Inflammatory macrophage treated with lipopolysaccharide for 1 hour (primary cell): ENCODE measurements around the gene HOXD10.

Source experiments
- DNase-seq, 2 donors: peaks; one replicate each; pipeline ENCODE4 v3.0.0-alpha.2; 2020 to 2022

The HOXD10 gene

DNA sequence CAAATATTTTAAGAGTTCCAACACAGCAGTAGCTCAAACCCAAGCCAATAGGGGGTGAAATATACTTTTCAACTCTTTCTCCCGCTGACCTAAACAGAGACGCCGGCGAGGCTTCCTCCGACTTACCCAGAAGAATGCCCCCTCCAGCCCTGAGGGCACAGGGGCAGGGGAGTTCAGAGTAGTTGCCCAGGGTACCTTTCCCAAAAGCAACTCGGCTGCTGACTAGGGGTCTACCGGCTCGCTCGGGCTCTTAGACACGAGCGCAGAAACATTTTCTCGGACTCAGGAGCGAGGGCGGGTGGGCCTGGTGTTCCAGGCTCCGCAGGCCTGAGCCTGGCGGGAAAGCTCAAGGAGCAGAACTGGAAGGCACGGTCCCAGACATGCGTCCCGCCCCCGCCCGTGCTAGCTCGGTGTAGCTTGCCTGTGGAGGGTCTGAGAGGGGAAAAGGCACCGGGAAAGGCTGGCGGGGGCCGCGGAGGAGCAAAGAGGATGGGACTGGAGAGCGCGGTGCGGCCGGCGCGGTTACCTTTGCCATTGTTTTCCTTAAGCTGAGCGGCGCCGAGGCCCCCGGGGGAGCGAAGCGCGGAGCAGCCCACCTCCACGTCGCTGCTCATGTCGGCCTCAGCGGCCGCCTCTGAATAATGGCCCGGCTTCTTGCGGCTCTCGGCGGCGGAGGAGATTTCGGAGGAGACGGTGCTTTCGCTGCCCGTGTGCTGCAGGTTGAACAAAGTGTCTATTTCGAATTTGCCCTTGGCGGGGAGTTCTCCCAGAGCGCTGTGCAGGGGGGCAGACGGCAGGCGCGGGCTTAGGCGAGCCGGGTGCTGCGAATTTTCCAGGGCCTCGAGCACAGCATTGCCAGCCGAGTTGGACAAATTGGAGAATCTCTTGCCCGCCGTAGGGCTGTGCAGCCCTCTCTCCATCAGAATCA is 33.5 kb upstream of the HOXD10 start:
- no peak for DNase-seq

GRCh38 chr2:176083796-176084261 is 32.7 kb upstream of the HOXD10 start, which contains the start of gene EVX2:
Gene EVX2, minus strand, starts transcription at chr2:176083962. Its CDS starts 186 bp downstream, at chr2:176083776.
- DNase-seq, result no peak

DNA sequence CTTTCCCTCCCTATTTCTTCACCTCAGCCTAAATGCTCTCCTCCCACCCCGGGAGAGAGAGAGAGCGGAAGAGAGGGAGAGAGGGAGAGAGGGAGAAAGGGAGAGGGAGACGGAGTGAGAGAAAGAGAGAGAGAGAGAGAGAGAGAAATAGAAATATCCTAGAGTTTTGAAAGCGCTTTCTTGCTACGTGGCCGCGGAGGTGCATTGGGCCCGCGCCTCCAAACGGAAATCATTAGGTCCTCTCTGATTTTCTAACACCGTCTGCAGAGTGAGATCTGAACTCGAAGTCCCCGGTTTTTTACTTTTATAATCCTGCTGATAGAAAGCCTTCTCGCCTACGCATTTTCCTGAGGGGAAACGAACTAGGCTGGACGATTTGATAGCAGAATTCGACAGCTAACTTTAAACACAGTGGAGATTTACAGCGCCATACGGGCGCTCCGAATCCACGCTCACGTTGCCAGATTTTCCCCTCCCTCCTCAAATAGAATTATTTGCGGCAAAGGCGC is 31.9 kb upstream of the HOXD10 start:
- DNase-seq, result no peak

- no peak for DNase-seq
Observed at GRCh38 chr2:176085120-176085788, 31.3 kb upstream of the HOXD10 start.

- no peak for DNase-seq
Observed at GRCh38 chr2:176085861-176086771, 30.5 kb upstream of the HOXD10 start.

GRCh38 chr2:176087330-176088047 is 29.1 kb upstream of the HOXD10 start:
- no peak for DNase-seq

DNA sequence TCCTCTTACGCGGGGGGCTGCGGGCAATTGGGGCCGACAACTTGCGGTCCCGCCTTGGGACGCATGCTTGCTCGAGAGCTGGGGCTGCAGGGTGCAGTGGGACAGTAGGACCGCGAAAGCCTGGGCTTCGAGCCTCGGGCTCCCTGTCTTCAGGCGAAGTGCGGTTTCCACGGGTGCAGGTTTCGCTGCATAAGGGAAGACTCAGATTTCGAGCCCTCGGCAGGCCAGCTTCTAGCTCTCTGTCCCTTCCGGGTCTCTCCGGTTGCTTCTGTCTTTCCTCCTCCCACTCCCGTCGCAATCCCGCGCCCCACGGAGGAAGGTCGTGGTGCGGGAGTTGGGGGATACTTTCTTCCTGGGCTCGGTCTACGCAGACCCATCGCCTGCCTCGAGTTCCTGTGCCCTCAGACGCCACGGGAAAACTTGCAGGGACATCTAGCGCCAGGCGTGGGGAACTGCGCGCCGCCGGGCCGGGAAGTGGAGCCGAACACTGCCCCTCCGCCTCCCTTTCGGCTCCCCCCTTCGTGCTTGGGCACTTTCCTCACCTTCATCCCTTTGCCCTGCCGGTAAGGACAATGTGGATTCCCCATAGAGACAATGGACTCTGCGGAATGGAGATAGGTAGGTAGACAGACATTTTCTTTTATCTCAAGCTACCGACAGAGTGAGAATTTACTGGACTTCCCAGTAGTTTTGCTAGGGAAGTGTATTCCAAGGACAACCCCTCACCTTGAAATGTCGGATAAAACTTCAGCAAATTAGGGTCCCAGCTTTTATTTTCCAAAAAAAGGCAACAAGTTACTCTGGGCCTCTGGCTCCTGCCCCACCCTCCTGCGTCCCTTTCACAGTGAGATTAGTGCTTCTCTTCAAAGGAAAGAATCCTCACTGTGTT is 28.3 kb upstream of the HOXD10 start:
- DNase-seq, result peak; percentile 24 to 50

DNA sequence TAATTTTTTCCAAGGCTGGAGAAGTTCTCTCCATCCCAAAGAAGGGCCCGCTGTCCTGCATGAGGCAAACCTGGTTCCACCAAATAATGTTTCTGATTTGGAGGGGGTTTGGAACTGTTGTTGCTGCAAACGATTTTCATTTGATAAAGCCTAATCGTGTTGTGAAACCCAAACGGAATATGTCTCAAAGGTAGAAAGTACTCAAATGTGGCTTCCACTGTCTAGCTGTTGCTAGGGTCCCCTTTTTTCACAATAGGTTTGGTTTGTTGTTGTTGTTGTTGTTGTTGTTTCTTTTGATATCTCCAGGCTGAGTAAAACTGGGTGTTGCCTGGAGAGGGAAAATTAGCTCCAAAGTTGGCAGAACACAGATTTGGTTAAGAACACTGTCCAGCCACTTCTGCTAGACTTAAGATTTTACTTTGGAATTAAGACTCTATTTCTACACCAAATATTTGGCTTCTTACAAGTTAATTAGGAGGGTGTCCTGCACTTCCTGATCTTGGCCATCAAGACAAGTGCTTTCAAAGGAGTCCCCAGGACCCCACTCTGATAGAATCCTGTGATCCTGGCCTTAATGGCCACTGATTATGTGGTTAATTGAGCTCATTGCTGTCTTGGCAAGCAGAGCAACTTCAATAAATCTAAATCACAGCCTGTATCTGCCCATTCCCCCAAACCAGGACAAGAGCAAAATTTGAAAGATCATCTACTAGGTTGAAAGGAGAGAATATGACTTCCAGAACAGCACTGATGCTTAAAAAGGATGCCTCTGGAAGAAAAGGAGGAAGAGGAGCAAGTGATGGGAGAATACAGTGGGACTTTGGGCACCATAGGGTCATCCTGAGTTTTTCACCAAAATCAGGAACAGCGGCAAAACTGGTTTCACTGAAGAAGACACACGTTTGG is 27.4 kb upstream of the HOXD10 start:
- DNase-seq, result no peak

GRCh38 chr2:176089843-176090395 is 26.7 kb upstream of the HOXD10 start:
- DNase-seq, result no peak

DNA sequence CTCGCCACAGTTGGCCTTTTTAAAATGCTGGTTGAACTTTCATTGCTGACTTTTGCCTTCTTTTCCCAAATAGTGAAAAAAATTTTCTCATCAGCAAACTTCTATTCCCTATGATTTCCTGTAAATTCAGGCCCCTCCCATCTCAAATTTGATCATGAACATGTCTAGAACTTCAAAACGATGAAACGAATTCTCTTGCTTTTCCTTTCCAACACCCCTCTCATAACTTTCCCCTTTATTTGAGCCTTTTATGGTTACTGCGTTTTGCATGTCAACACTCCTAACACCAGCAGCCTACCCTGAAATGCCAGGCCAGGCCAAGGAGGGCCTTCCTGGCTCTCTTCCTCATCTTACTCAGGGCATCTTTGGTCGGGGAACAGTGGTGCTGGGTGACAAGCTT is 25.7 kb upstream of the HOXD10 start:
- DNase-seq, result no peak

DNA sequence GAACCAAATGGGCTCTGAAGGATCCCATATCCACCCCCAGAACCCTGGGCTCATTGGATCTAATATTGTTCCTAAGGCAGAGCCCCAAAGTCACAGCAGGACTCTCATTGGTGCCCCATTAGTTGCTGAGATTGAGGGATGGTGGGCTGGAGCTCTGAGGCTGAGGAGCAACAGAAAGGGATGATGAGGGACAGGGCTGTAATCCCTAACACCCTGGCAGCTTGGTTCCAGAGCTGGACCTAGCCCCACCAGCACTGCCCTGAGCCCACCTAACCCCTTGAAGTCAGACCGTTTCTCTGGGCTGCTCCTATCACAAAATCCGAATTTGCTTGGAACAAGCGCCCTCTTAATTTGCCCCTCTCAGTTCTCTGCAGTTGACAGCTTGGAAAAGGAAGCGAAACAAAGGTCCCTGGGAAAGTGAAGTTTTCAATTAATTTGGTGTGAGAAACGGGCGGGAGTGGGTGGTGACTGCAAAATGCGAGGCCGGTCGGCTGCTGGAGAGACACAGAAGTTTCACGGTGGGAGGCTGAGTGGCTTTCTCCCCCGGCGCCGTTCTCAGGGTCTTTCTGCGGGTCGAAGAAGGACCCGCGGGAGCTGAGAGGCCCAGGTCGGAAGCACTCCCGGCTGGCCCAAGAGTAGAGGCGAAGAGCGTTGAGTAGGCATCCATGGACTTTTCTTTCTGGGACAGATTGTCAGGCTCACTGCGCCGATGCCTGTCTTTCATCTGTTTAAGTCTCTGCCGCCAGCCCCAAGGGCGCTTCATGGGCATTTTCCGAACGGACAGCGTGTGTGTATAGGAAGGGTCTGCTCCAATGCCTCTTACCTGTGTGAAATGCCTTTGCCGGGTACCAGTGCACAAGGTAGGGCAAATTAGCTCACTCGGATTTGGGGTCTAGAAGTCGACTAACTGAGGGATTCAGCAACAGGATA is 25.0 kb upstream of the HOXD10 start:
- no peak for DNase-seq

- DNase-seq, result no peak
Observed at GRCh38 chr2:176092270-176093144, 24.1 kb upstream of the HOXD10 start, which contains the start of gene HOXD13. Gene HOXD13, plus strand, starts transcription at chr2:176092721. Its CDS starts 170 bp downstream, at chr2:176092891.

GRCh38 chr2:176093145-176093897 is 23.3 kb upstream of the HOXD10 start:
- DNase-seq, result no peak

DNA sequence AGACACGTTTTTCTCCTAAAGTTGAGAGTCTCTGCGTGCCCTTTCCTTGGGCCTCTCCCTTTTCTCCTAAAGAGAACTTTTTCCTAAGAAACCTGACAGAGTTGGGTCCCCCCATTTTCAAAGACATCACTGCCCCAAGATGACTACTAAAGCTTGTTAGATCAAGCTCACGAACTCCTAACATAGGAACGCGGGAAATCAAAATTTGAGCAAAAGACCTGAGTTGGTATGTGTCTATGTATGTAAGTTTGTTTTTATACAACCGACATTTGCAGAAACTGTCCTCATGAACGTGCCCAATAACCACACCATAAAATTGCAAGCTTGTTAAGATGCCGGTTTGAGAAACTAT is 22.7 kb upstream of the HOXD10 start:
- no peak for DNase-seq

- no peak for DNase-seq
Observed at GRCh38 chr2:176094349-176094748, 22.2 kb upstream of the HOXD10 start.

- DNase-seq, result no peak
Observed at GRCh38 chr2:176095421-176095820, 21.2 kb upstream of the HOXD10 start.
